Right hindlimb (tissue), 1 donor: Measurements from ENCODE around the gene ATP5MG.
"Not testable (repeated sequence)": the region's sequence is repeated elsewhere in the genome, so short reads cannot be mapped to it uniquely, and the experiment has no call there.

Experiments
- DNase-seq: peaks from one replicate; pipeline ENCODE4 v3.0.0-alpha.2; 2018

Gene ATP5MG, protein sequence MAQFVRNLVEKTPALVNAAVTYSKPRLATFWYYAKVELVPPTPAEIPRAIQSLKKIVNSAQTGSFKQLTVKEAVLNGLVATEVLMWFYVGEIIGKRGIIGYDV

DNA sequence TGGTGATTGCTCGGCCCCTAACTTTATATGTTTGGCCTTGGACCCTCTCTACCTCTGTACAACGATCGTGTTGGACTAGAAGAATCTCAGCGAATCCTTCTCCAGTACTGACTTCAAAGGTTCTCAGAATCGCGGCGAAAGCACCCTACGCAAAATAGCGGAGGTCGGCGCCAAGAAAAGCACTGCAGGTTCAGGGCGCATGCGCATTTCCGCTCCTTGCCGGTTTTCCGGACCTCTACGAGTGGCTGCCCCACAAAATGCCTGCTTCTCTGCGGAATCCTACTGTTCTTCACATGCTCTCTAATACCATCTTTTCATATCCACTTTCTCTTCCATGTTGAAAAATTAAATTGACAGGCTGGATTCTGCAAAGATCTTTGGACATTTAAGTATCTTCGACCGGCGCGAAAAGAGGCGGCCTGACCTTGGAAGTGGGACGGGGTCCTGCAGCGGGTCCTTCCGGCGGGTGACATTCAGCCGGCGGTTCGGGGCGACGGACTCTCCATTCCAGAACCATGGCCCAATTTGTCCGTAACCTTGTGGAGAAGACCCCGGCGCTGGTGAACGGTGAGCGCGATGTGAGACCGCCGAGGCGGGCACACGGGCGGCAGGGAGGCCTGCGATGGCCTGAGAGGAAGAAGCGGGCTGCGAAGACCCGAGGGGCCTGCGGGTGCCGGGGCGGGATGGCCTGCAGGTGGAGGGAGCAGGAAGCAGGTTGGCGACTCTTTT is at the start of gene ATP5MG:
Gene ATP5MG, plus strand, starts transcription at position 456 of the 729 bp plus-strand sequence. Its CDS starts 60 bp downstream, at position 516.
- peak; percentile 93 for DNase-seq

DNA sequence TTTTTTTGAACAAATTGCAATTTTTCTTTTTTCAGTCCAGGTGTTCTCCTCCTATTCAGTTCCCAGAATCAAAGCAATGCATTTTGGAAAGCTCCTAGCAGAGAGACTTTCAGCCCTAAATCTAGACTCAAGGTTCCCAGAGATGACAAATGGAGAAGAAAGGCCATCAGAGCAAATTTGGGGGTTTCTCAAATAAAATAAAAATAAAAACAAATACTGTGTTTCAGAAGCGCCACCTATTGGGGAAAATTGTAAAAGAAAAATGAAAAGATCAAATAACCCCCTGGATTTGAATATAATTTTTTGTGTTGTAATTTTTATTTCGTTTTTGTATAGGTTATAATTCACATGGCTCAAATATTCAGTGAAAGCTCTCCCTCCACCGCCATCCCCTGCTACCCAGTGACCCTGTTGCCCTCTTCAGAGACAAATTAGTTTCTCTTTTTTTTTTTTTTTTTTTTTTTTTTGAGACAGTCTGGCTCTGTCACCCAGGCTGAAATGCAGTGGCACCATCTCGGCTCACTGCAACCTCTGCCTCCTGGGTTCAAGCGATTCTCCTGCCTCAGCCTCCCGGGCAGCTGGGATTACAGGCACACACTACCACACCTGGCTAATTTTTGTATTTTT is 48.2 kb upstream of the ATP5MG start:
- DNase-seq: no peak

DNA sequence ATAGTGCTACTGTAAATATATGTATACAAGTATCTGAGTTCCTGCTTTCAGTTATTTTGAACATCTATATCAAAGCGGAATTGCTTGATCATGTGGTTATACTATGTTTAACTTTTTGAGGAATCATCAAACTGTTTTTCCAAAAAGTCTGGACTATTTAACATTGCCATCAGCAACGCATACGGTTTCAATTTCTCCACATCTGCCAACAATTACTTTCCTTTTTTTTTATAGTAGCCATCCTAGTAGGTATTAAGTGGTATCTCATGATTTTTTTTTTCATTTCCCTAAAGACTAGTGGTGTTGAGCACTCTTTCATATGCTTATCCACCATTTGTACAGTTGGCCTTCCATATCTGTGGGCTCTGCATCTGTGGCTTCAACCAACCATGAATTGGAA is 43.3 kb upstream of the ATP5MG start:
- no peak for DNase-seq

DNA sequence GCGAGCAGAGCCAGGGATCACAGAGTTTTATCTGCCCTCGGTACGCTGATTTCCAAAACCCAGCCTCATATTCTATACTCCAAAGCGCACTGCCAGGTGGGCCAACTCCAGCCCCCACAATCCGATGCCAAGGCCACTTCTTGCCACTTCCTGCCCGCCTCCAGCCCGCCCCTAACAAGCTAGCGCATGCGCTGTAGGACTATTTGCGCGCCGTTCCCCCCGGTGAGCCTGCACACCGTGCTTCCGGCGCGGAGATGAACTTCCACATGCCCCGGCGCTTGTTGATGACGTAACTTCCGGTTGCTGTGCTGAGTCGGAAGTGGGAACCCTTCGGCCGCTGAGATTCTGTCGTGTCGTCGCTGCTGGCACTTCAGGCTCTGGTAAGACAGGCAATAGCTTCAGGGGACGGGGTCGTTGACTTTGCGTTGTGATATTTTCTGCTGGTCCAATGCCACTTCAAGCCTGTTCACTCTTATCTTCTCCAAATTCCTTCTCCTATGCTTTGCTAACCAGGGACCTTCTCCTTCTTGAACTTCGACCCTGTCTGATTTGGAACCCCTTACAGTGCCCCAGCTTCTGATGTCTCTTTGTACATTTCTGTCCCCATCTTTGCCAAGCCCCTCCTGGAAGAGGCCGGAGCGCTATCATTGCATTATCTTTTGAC is 42.0 kb upstream of the ATP5MG start, which contains the start of gene UBE4A:
Gene UBE4A, plus strand, starts transcription at position 306 of the 664 bp plus-strand sequence. CDS start 5,481 bp downstream, outside the sequence.
- DNase-seq: peak; percentile 94

DNA sequence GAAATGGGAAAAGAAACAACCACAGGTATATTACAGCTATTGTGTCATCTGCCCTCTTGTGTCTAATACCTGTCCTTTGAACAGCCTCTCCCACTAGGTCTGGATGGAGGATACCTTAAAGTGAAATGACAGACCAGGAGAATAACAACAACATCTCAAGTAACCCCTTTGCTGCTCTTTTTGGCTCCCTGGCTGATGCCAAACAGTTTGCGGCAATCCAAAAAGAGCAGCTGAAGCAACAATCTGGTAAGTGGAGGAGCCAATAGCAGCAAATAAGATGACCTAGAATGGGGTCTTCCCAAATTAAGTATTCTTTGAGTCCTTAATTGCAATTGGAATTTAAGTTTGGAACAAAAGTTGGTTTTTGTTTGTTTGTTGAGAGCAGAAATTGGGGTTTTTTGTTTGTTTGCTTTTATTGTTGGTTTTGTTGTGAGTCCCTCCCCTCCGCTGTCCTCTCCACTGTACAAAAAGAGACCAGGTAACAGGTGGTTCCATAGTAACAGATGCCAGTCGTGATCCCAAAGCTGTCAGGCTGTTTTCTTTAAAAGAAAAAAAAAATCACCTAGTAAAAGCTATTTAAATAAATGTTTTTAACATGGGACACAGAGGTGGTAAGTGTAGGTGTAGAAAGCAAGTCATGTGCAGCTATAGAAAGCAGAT is 36.3 kb upstream of the ATP5MG start:
- DNase-seq: no peak

DNA sequence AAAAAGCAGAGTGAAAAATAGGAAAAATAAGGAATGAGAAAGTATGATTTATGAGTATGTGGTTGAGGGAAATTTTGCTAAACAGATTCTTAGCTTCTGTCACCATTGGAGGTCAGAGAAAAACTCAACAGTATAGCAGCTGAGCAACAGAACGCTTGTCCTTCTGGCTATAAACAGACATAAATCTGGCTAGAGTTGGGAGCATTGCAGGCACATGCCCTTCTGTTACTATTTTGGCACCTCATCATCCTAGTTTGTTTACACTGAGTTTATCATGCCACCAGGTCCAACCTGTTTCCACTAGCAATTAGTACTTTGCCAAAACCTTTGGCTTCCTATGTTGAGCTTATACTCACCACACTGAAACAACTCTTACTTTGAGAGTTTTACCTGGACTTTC is 35.1 kb upstream of the ATP5MG start:
- no peak for DNase-seq

DNA sequence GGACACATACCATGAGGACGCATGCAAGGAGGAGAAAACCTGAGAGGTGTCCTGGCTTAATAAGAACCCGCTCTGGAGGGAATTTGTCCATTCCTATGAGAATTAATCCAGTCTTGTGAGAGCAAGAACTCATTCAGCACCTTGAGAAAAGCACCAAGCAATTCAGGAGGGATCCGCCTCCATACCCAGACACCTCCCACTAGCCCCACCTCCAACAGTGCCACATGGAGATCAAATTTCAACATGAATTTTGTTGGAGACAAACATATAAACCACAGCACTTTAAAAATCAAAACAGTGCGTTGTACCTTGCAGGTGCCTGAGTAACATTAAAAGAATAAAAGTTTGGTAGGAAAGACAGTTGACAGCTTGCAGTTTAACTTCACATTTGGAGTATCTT is 30.6 kb upstream of the ATP5MG start:
- no peak for DNase-seq

DNA sequence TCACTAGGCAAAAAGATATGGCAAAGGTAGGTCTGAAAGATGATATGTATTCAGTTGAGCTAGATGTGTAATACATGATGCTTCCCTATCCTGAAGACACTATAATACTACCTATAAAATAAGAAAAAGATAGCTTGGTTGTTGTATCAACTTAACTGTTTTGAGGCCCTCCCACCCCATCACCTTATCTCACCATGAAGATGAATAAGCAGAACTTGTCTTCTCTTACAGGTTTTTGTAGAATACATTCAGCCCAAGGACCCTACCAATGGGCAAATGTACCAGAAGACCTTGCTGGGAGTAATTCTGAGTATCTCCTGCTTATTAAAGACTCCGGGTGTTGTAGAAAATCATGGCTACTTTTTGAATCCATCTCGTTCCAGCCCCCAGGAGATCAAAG is 28.1 kb upstream of the ATP5MG start:
- no peak for DNase-seq

DNA sequence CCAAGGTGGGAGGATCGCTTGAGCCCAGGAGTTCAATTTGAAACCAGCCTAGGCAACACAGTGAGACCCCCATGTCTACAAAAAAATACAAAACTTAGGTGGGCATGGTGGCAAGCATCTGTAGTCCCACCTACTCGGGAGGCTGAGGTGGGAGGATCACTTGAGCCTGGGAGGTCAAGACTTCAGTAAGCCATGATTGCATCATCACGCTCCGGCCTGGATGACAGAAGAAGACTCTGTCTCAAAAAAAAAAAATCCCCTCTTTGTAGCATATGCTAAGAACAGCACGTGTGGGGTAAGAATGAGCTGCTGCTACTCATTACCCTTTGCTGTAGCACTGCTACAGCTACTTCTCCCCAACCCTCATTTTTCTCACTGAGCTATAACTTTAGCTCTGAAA is 27.5 kb upstream of the ATP5MG start:
- DNase-seq: no peak

DNA sequence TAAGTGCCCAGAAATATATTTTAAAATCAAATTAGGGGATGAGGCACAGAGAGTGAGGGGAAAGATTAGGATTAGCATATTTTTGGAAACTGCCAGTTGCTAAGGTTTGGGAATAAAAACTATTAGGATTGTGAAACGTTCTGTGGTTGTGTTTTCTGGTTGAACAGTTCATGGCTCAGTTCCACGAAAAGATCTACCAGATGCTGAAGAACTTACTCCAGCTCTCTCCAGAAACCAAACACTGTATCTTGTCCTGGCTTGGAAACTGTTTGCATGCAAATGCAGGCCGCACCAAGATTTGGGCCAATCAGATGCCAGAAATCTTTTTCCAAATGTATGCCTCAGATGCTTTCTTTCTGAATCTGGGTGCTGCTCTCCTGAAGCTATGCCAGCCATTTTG is 26.7 kb upstream of the ATP5MG start:
- DNase-seq: no peak

DNA sequence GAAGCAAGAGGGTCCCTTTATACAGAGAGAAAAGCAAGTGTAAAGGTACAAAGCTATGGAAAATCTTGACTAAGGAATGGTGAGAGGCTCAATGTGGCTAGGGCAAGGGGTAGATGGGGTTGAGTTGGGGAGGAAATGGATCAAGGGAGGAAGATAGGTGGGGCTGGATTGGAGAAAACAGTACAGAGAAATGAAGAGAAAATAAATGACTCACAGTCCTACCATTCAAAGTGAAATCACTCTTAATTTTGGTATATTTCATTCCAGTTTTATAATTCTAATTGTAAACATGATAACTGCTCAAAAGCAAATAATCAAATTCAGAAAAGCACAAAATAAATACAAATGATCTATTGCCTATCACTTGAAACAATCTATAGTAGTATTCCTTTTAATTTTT is 25.4 kb upstream of the ATP5MG start:
- no peak for DNase-seq

DNA sequence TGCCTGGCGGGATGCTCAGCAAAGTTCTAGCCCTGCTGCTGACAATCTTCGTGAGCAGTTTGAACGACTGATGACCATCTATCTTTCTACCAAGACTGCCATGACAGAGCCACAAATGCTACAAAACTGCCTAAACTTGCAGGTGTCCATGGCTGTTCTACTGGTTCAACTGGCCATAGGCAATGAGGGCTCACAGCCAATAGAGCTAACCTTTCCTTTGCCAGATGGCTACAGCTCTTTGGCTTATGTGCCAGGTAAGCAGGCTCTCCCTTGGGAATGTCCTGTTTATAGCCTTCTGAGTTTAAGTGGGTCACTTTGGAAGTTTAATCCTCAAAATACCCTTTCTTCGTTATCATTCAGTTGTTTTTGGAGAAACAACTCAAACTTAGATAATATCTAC is 21.9 kb upstream of the ATP5MG start:
- DNase-seq: no peak

DNA sequence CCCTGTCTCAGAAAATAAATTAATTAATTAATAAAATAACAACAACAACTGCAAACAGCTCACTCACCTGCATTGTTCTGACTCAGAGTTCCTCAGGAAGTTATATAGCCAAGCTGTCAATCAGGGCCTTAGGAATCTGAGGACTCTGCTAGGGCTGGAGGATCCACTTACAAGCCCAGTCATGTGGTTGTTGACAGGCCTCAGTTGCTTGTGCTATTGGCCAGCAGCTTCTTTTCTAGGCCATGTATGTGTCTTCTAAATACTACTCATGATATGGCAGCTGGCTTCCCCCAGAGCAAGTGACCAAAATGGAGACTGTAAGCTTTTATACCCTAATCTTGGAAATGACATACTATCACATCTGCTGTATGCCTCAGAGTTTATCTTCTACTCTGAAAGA is 20.8 kb upstream of the ATP5MG start:
- no peak for DNase-seq

DNA sequence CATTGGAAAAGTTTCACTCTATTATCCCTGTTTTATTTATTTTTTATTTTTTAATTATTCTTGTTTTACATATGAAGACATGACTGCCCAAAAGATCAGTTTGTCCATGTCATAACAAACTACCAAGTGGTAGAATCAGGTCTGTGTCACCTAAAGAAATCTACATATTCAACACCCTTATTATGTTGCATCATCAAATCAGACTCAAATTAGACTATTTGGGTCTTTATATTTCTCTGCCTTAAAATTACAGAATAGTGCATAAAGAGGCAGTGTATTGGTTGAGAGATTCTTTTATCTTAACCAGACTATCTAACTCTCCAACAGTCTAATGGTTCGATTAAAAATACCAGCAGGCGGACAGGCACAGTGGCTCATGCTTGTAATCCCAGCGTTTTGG is 18.5 kb upstream of the ATP5MG start:
- DNase-seq: no peak

DNA sequence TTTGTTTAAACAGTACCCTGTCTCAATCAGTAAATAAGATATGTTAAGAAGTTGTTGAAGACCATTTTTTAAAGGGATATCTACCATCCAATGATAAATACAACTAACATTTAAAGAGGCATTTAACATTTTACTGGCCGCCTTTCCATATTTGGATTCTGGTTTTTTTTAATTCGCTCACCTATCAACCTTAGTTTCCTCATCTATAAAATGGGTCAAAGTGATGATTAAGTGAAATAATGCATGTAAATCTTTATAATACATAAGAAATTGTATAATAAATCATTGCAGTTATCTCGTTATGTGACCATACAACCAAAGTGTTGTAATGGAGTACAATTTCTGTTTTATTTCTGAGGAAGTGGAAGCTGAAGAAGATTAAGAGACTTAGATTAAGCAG is 17.7 kb upstream of the ATP5MG start:
- no peak for DNase-seq

DNA sequence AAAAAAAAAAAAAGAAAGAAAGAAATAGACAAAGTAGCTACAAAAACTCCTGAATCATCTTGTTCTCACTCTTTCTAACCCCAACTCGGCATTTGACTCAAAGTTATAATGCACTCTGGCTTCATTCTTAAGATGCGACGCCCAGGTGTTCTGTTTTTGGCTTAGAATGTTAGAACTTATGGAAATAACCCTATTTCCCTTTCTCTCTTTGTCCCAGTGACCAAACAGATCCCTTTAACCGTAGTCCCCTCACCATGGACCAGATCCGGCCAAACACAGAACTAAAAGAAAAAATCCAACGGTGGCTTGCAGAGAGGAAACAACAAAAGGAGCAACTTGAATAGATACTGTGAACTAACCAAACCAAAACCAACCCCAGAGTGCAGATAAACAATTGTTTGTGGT is 5.3 kb upstream of the ATP5MG start:
- no peak for DNase-seq

DNA sequence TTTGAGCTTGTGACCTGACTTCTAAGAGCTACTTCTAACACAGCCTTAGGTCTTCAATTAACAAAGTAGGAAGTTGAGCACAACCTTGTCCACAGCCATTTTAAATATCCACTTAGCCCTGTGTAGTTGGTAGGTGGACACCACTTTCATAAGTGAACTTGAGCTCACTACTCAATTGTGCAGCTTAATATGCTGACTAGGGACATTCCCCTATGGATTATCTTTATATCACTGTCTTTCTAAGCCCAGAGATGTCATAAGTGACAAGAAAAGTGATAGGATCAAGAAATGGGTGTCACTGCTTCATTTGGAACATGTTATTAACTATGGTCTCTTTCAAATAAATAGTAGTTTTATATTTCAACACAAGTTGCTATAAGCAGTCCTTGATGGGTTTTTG is 4.0 kb upstream of the ATP5MG start:
- no peak for DNase-seq

DNA sequence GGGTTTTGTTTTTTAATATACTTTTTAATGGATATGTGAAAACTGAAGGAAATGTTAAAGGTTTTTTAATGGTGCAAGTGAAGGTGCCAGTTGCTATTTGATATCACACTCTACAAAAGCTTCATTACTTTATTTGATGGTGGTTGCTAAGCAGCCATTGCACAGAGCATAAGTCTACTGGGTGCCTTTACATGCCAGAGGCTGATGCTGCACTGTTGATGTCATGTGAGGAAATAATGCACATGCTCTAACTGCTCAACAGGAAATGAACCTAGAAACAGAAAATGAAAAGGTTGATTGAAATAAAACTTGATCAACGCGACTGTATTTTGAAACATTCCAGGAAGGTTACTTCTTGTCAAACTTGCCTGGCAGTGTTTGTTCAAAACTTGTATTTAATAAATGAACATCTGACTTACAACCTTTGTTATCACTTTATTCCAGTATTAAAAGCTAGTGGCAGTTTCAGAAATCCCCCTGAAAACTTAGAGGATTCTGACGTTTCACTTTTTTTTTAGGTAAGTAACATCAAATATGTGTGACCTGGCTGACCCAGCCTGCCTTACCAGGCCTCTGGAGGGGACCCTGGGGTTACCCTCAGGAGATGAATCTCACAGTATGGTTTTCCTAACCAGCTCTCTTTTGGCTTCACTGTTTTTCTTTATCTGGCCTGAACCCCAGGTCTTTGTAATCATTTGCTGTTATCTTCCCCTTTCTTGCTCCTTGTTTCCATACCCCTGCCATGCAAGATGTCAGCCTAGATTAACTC is 2.4 kb upstream of the ATP5MG start:
- no peak for DNase-seq

DNA sequence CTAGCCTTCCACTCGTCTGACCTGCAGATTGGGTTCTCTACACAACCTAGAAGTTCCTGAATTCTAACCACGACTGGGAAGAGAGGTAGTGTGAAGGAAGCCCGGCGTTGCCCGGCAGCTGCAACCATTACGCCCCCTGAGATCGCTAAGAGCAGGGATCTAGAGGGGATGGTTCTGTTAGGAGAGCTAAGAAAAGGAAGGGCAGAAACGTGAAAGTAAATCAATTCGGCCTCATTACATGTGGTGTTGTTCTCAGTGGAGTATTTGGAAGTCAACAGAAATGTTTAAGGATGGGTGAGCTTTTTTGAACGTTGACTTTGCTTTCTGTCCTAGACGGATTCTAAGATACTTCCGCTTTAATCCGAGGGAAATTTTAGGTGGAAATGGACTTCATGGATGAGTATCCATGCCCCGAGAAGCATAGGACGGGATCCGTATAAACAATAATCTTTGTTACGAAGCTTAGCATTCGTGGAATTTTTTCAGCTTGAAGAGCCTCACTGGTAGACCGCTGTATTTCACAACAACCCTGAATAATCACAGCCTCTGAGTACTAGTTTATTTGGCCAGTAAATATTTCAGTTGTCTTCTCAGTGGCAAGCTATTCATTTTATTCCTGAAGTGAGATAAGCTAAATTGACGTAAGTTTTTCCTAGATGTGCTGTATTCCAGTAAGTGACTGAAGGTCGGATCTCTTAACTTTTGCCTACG is 629 bp downstream of the ATP5MG start:
- no peak for DNase-seq

DNA sequence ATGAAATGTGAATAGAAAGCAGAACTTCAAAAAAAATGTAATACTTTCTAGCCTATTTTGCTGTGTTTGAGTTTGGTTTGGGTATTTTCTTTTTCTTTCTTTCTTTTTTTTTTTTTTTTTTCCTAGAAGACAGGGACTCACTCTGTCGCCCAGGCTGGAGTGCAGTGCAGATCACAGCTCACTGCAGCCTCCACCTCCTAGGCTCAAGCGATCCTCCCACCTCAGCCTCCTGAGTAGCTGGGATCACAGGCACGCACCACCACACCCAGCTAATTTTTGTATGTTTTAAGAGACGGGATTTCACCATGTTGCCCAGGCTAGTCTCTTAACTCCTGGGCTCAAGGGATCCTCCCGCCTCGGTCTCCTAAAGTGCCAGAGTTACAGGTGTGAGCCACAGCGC is 1.2 kb downstream of the ATP5MG start:
- not testable (repeated sequence) for DNase-seq

DNA sequence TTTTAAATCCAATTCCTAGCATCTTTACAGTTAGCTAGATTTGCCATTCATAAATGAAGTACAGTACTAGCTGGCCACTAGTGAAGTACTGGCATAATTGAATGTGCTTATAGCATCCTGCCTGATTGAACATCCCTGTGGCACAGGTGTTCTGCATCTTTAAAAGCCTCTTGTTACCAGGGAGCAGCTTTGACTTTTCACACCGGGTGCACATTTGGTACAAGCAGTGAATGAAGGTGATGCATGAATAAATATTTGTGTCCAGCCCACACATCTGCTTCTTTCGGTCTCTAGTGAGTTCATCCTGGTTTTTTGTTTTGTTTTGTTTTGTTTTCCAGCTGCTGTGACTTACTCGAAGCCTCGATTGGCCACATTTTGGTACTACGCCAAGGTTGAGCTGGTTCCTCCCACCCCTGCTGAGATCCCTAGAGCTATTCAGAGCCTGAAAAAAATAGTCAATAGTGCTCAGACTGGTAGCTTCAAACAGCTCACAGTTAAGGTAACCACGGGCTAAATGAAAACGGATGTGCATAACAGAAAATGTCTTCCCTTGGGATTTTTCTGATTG is 5.3 kb downstream of the ATP5MG start:
- no peak for DNase-seq
